ENCODE data around the gene CXCR6. TPM values are rescaled to one million over a fixed set of nuclear protein-coding genes. Genes with fewer than 3 reads are reported as not detected.

The CXCR6 gene
- total RNA-seq, 4 donors from 2014 or later = 0.38 to 2.4 (median 1.0) TPM

GRCh38 chr3:45978006-45978761 is 34.9 kb downstream of the CXCR6 start:
- TF ChIP-seq CTCF (IDR thresholded peaks at IDR 0.05; ENCODE audit: low read depth) = no peak

GRCh38 chr3:45979378-45979777 is 36.1 kb downstream of the CXCR6 start:
- TF ChIP-seq CTCF (IDR thresholded peaks at IDR 0.05; ENCODE audit: low read depth) = no peak

- TF ChIP-seq CTCF (IDR thresholded peaks at IDR 0.05; ENCODE audit: low read depth) = no peak
These were observed 37.1 kb downstream of the CXCR6 start for GRCh38 chr3:45980229-45980813.

GRCh38 chr3:45980819-45981218 is 37.6 kb downstream of the CXCR6 start:
- no peak for TF ChIP-seq CTCF (IDR thresholded peaks at IDR 0.05; ENCODE audit: low read depth)

- TF ChIP-seq CTCF (IDR thresholded peaks at IDR 0.05; ENCODE audit: low read depth) = no peak
These were observed 38.2 kb downstream of the CXCR6 start for GRCh38 chr3:45981346-45982074.

- TF ChIP-seq CTCF (IDR thresholded peaks at IDR 0.05; ENCODE audit: low read depth) = no peak
These were observed 40.5 kb downstream of the CXCR6 start for GRCh38 chr3:45983770-45984169.
